ENCODE data around the gene CKAP2L.
"Not testable (repeated sequence)": the region's sequence is repeated elsewhere in the genome, so short reads cannot be mapped to it uniquely, and the experiment has no call there.

The CKAP2L gene

DNA sequence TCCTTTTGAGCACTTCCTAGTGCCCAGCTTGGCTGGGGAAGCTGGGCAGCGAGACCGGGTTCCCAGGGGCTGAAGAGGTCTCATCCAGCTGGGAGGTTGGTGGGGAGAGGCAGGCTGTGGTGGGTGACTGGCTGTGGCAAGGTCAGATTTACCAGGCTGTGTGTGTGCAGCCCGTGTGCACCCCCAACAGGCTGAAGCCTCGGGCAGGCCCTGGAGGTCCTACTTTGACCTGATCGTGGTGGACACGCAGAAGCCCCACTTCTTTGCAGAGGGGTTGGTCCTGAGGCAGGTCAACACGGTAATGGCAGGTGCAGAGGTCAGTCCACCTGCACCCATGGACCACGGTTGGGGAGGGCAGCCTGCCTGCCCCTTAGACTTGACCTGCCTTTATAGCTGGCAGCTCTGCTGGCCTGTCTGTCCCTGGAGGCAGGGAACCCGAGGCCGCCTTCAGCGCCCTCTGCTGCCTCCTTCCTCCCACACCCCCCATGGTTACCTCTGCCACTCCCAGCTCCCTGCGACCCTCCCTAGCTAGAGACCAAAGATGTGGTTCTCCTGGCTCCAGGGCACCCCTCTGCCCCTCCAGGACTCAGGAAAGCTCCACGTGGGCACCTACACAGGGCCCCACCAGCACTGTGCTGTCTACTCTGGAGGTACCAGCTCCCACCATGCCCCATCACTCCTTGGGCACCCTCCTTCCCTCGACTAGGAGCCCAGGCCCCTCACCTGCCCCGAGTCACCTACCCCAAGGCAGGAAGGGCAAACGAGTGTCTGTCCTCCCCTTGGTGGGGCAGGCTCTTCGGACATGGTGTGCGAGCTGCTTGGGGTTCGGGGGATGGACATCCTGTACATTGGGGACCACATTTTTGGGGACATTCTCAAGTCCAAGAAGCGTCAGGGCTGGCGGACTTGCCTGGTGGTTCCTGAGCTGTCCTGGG lies 39.6 kb downstream of the CKAP2L start:
- DNase-seq, result peak in 1 of 2 experiments; percentile 32

DNA sequence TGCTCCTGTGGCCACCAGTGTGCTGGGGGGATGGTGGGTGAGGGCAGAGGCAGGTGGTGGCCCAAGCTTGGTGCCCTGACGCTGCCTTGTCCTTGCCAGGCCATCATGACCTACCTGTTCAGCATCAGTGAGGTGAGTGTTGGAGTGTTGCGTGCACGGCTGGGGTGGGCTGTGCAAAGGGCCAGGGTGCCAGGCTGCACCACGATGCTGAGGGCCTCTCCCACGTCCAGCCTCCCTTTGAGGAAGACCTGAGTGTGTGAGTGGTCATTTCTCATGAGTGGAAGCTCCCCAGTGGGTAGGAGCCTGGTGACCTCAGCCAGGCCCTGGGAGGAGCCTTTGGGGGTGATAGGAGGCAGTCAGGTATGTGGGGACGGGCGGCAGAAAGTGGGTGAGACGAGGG lies 40.4 kb downstream of the CKAP2L start:
- no peak for DNase-seq

DNA sequence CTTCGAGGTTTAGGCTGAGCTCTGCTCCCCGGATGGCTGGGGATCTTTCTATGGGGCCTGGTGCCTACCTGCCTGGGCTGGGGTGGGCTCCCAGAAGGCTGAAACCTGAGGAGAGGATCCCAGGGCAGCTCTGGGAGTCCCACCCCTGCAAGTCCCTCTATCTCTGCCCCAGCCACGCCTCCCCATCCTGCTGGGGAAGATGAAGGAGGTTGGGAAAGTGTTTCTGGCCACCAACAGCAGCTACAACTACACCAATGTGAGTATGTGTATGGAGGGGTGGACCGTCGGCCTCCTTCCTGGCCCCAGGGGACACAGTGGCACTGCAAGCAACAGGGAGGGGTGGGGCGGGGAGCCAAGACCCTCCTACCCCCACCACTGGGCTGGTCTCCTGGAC lies 40.9 kb downstream of the CKAP2L start:
- no peak for DNase-seq

DNA sequence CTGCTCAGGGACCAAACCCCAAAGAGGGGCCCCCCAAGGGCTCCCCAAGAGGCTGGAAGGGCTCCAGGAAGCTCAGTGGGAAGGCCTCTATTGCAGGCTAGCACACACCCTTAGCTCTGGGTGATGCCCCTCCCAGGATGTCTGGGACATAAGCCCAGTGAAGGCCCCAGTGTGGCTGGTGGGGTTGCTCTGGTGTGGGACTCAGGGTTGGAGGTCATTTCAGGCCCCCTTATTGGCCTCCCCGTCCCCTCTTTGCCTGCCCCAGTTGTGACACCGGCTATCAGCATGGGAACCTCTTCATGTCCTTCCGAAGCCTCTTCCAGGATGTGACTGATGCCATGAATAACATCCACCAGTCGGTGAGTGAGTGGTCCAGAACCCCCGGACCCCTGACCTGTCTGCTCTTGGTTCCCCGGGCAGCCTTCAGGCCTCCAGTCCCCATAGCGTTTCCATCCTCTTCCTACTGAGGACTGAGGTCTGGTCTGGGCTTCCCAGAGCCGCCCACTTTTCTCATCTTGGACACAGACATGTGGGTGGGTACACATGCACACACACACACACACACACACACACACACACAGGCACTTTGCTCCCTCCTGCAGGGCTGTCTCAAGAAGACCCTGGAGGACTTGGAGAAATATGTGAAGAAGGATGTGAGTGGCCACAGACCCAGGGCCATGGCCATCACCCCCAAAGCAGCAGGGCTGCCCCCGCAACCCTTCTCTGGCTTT lies 41.4 kb downstream of the CKAP2L start:
- DNase-seq, result no peak

DNA sequence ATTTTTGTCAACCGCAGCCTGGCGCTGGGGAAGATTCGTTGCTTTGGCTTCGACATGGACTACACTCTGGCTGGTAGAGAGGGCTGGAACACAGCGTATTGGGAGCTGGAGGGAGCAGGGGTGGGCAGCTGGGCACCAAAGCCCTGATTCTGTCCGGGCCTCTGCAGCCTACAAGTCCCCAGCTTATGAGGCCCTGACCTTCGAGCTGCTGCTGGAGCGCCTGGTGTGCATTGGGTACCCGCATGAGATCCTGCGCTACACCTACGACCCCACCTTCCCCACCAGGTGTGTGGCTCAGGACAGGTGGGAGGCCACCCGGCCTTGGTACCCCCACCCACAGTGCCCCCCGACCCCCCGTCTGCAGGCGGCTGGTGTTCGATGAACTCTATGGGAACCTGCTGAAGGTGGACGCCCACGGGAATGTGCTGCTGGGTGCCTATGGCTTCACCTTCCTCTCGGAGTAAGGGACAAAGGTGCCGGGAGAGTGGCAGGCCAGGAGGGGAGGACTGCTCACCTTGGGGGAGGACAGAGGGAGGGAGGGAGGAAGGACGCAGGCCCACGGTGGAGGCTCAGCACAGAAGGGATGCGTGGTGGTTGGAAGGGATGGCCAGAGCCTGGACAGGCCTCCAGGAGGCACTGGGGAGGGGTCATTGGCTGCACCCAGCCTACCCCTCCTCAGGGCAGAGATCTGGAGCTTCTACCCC lies 42.4 kb downstream of the CKAP2L start:
- DNase-seq, result no peak

DNA sequence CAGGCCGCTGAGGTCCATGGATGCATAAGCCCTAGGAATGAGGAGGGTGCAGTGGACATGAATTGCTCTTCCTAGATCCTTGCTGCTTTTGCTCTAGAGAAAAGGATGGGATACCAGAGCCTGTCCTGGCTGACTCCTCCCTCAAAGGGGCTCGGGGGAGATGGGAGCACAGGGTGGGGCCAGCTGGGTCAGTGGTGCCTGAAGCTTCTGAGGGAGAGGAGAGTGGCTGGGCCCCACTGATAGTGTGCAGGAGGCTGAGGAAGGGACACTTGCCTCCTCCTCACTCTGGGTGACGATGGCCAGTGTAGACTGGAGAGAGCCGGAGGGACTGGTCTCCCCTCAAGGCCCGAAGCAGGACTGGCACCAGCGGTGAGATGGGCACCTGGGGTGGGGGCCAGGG lies 43.6 kb downstream of the CKAP2L start, which contains the start of gene NT5DC4:
TSS of gene NT5DC4 (plus strand) at position 236 of the 400 bp plus-strand sequence. CDS start at position 296, 60 bp downstream.
- no peak for DNase-seq

DNA sequence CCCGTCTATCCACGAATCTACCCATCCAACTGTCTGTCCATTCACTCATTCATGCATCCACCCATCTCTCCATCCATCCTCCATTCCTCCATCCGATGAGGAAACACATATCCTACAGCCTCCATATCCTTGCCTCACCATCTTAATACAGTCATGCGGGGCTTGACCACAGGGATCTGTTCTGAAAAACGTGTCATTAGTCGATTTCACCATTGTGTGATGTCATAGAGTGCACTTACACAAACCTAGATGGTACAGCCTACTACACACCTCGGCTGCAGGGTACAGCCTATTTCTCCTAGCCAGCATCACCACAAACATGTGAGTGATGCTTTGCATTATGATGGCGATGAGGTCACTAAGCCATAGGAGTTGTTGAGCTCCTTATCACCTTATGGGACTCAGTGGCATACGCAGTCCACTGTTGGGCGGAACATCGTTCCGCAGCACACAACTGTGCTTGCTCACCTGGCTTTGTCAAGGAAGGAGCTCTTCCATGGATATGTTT lies 45.5 kb downstream of the CKAP2L start:
- DNase-seq, result no peak

DNA sequence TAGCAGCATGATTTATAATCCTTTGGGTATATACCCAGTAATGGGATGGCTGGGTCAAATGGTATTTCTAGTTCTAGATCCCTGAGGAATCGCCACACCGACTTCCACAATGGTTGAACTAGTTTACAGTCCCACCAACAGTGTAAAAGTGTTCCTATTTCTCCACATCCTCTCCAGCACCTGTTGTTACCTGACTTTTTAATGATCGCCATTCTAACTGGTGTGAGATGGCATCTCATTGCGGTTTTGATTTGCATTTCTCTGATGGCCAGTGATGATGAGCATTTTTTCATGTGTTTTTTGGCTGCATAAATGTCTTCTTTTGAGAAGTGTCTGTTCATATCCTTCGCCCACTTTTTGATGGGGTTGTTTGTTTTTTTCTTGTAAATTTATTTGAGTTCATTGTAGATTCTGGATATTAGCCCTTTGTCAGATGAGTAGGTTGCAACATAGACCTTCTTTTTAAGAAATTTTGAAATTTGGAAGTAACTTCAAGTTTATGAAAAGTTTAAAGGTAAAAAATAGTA lies 47.5 kb downstream of the CKAP2L start:
- DNase-seq, result not testable (repeated sequence)

DNA sequence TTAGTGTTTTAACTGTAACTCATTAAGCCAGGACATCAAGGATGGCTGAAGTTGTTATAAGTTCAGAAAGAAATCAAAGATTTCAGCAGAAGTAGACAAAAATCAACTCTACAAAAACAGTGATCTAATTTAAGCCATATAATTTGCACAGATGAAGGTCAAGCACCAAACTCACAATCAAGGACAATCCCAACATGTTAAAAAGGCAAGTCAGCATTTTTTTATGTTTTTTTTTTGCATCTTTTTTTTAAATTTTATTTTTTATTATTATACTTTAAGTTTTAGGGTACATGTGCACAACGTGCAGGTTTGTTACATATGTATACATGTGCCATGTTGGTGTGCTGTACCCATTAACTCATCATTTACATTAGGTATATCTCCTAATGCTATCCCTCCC lies 48.3 kb downstream of the CKAP2L start:
- not testable (repeated sequence) for DNase-seq

DNA sequence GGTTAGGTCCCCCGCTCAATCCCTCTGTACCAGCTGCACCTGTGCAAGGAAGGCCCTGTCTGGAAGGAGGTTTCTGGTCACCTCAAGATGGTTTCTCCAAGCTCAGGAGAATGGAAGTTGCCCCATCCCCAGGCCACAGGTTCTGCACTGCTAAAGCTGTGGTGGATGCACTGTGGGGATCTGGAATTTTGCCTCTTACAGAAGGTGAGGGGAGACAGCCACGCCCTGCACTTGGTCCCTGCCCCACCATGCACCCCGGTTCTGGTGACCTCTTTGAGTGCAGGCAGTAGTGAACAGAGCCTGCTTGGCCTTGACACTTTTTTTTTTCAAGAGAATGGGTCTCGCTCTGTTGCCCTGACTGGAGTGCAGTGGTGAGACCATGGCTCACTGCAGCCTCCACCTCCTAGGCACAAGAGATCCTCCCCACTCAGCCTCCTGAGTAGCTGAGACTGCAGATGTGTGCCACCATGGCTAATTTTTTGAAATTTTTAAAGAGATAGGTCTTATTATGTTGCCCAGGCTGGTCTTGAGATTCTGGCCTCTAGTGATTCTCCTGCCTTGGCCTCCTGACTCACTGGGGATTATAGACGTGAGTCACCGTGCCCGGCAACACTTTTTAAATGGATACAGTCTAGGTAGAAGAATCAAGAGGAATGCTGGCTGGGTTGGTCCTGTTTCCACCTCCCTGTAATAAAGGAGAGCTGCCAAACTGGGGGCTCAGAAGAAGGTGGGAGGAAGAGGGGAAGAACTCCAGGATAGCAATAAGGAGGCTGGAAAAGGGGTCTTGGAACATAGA lies 49.4 kb downstream of the CKAP2L start:
- DNase-seq, result no peak

DNA sequence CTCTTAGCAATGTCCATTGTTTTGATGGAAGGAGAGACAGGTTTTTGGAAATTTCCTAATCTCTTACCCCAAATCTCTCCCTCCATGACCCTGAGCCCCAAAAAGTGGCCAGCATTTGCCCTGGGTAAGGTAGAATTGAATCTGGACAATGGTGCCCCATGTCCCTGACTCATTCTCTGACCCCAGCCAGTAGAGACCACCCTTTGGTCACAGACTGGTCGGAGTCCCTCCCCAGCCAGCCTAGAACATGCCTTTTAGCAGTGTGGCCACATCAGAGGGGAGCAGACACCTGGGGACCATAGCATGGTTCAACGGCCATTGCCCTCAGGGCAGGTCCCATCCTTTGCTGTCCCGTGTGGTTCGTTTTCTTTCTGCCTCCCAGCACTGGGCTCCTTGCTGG lies 50.1 kb downstream of the CKAP2L start:
- DNase-seq, result no peak

DNA sequence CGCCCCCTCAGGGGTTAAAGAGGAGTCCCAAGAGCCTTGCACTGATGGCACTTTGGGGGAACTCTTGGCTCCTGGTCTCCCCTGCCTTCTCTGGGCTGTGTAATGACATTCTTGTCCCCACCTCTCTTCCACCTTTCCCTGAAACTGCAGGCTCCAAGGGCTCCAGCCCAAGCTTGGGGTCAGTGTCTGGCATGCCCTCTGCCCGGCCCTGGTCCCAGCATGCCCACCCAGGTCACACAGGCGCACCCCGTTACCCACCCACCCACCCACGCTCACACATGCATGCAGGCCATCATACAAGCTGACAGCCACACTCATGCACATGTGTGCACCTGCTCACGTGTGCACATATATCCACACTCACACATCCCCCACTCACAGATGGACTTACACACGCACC lies 50.5 kb downstream of the CKAP2L start:
- no peak for DNase-seq

DNA sequence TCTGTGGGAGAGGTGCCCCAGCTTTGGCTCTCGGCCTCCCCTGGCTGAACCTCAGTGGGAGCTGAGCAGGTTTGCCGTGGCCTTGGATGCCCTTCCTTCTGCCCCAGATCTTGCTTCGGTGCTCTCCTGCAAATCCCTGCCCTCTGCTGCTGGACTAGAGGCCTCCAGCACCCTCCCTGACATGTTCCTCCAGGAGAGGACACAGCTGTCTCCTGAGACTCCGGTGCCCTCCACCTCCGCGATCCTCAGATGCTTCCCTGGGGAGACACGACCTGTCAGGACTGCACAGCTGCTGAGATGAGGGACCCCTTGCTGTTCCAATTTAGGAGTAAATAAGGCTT lies 50.9 kb downstream of the CKAP2L start:
- no peak for DNase-seq

DNA sequence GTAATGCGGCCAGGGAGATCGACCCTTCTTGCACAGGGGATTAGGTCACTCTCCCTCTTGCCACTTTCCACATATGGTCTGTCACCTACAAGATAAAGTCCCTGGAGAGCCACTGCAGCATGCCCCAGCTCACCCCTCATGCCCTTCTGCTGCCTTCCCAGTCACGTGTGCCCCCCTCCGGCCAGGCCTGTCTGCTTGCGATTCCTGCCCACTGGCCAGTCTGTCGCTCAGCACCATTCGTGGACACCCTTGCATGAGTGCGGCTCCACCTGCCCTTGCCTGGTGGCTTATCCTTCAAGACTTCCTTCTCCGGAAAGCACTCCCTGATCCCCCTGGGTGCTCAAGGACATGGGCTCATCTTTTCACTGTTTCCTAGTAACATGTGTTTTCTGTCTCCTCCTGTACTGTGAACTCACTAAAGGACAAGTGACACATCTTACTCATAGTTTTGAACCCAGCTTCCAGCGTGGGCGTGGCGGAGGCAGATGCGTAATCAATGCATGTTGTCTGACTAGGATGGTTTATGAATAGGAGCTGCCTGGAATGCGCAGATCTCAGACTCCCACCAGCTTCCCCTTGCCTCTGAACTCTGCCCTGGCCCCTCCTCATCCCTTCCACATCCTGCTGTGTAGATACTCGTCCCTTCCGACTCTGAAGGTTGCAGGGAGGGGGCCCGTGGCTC lies 51.4 kb downstream of the CKAP2L start:
- no peak for DNase-seq

DNA sequence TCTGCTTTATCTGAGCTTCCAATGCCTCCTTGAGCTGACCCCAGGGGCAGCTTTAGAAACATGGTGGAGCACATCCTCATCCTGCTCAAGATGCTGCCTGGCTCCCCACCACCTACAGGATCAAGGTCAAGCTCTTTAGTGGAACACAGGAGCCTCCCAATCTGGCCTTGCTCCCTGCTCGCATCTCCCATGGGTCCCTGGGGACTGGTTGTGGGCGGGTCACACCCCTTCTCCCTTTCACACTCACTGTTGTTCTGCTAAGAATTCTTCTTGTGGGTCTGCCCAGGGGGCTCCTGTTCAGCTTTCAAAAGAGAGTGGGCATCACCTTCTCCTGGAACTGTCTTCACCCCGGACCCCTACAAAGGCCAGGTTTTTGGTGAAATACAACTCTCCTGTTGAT lies 51.9 kb downstream of the CKAP2L start:
- DNase-seq, result no peak

DNA sequence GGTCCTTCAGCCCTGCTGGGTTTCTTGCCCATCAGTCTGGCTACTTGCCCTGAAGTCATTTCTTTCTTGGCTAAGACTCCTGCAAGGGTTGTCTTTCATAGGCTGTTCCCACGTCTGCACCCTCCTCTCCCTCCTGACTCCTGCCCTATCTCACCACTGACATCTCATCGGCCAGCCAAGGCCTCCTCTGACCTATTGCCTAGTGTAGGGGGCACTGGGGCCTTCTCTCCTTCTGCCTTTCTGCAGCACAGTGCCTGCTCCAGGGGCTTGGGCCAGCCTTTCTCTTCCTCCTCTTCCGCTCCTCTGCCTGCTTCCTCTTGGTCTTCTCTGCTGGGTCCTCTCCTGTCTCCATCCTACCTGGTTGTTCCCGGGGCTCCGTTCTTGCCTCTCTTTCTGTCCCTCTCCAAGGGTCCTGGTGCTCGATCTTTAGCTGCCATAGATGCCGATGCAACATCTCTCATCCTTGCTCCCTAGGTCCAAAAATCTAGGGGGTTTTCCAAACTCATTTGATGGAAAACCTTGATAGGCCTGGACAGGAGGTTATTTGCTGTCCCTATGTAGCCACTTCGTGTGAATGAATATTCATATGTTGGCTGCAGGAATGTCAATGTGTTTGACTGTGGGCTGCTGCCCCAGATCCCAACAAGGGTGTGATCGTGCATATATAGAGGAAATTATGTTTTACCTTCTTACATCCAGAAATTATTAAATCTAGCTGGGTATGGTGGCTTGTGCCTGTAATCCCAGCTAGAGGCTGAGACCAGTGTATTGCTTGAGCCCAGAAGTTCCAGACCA lies 53.3 kb downstream of the CKAP2L start:
- no peak for DNase-seq

DNA sequence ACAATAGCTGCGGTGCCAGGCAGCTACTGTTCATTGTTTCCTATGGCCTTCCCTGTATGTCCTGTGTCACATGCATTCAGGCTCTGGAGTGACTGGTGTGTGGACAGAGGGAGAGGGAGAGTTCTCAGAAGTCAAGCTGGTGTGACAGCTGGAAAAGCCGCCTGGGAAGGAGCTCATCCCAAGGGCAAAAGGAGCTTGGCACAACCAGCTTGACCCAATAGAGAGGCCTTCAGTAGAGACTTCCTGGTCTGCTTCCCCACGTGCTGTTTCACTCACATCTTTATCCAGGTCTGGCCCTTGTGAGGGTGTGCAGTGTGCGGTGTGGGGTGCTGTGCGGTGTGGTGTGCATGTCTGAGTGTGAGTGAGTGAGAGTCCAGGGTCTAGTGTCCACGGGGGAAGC lies 54.7 kb downstream of the CKAP2L start:
- no peak for DNase-seq

DNA sequence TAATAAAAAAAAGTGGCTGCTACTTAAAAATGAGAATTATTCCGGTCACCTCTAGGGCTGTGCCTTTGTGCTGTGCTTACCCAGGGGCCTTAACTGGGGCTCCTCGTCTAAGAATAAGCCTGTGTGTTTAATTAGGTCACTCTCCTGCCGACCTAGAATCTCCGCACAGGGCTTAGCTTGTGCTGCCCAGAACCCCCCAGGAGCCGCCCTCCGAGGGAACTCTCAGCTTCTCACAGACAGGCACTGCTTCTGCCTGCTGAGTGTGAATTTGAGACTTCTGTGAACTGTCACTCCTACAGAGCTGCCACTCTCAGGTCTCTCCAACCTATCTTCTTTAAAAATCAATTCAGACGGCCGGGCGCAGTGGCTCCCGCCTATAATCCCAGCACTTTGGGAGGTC lies 55.4 kb downstream of the CKAP2L start:
- no peak for DNase-seq

DNA sequence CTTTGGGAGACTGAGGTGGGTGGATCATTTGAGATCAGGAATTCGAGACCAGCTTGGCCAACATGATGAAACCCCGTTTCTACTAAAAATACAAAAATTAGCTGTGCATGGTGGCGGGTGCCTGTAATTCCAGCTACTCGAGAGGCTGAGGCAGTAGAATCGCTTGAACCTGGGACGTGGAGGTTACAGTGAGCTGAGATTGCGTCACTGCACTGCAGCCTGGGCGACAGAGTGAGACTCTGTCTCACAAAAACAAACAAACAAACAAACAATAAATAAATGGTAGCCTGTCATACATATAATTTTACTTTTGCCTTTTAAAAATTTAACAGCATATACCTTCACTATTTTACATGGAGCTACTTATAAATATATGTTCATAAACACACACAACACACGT lies 57.5 kb downstream of the CKAP2L start:
- DNase-seq, result not testable (repeated sequence)

DNA sequence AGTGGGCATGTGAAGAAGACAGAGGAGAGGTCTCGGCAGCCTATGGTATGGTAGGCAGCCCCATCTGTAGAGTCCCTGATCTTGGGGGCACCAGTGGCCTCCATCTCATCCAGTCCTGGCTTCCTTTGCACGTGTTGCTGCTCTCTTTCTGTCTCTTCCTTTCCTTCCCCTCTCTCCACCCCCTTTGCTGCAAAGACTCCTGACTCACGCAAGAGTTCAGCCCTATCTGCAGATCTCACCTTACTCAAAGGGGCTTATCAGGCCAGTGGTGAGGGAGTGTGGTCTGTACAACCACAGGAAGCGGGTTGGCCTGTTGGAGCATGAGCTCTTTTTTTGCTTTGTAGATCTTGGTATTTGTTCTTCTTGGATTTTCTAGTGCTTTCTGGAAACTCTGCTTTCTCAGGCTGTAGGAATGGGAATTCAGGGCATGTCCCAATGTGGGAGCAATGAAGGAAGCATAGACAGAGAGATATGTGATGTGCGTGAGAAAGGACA lies 58.2 kb downstream of the CKAP2L start:
- DNase-seq, result no peak

DNA sequence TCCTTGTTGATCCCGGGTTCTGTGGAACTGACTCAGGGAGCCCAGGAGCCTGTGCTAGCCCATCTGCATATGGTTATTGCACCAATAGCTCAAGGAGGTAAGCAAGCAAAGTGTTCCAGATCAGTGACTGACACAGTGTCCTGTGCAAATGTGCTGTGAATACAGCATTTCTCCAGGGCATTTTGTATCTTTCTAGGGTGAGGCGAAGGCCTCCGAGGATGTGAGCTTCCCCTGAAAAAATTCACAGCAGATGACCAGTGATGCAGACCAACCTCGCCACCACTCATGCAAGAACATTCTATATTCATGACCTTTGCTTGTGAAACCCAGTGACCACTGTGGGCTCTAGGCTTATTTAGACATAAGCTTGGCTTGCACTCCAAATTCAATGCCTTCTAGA lies 58.8 kb downstream of the CKAP2L start:
- DNase-seq, result no peak
